Measurements from ENCODE around the gene HOMER1.

Gene HOMER1

DNA sequence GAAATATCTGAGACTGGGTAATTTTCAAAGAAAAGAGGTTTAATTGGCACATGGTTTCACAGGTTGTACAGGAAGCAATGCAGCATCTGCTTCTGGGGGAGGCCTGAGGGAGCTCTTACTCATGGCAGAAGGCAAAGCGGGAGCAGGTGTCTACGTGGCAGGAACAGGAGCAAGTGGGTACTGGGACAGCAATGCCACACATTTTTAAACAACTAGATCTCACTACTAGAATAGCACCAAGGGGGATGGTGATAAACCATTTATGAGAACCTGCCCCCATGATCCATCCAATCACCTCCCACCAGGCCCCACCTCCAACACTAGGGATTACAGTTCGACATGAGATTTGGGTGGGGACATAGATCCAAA, 47.6 kb upstream of the HOMER1 start:
- no peaks in the 10 kb centered on the region for H3K36me3 ChIP-seq (ENCODE audit: low read length)
- no peak overlapping the region for H3K27ac ChIP-seq (ENCODE audit: low read depth, low read length)
- H3K4me2 ChIP-seq (ENCODE audit: low read depth, low read length, poor library complexity, severe bottlenecking): no peak overlapping the region
- H3K9me2 ChIP-seq (replicated peaks; ENCODE audit: insufficient read depth, low read length): no peaks in the 10 kb centered on the region
- H3K27me3 ChIP-seq (ENCODE audit: low read length): no peaks in the 10 kb centered on the region
- H3K9ac ChIP-seq (ENCODE audit: low read length): no peak overlapping the region
- H2AFZ ChIP-seq (ENCODE audit: low read depth, low read length, severe bottlenecking): no peak overlapping the region
- no peak overlapping the region for H3K4me3 ChIP-seq (ENCODE audit: insufficient read depth, low read length, poor library complexity, severe bottlenecking)
- H3F3A ChIP-seq (ENCODE audit: insufficient read depth): no peaks in the 10 kb centered on the region
- no peaks in the 10 kb centered on the region for H3K79me2 ChIP-seq (ENCODE audit: insufficient read depth, low read length)
- no peaks in the 10 kb centered on the region for H3K9me3 ChIP-seq (ENCODE audit: insufficient read depth, low read length)
- H4K20me1 ChIP-seq (ENCODE audit: low read depth, low read length): no peaks in the 10 kb centered on the region
- TF ChIP-seq EZH2phosphoT487 (conservative IDR thresholded peaks at IDR 0.05; ENCODE audit: low read length): no peak
- TF ChIP-seq, protein P1, sequence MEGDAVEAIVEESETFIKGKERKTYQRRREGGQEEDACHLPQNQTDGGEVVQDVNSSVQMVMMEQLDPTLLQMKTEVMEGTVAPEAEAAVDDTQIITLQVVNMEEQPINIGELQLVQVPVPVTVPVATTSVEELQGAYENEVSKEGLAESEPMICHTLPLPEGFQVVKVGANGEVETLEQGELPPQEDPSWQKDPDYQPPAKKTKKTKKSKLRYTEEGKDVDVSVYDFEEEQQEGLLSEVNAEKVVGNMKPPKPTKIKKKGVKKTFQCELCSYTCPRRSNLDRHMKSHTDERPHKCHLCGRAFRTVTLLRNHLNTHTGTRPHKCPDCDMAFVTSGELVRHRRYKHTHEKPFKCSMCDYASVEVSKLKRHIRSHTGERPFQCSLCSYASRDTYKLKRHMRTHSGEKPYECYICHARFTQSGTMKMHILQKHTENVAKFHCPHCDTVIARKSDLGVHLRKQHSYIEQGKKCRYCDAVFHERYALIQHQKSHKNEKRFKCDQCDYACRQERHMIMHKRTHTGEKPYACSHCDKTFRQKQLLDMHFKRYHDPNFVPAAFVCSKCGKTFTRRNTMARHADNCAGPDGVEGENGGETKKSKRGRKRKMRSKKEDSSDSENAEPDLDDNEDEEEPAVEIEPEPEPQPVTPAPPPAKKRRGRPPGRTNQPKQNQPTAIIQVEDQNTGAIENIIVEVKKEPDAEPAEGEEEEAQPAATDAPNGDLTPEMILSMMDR (IDR thresholded peaks at IDR 0.05; ENCODE audit: insufficient read depth, low read length, poor library complexity, severe bottlenecking): no peak

DNA sequence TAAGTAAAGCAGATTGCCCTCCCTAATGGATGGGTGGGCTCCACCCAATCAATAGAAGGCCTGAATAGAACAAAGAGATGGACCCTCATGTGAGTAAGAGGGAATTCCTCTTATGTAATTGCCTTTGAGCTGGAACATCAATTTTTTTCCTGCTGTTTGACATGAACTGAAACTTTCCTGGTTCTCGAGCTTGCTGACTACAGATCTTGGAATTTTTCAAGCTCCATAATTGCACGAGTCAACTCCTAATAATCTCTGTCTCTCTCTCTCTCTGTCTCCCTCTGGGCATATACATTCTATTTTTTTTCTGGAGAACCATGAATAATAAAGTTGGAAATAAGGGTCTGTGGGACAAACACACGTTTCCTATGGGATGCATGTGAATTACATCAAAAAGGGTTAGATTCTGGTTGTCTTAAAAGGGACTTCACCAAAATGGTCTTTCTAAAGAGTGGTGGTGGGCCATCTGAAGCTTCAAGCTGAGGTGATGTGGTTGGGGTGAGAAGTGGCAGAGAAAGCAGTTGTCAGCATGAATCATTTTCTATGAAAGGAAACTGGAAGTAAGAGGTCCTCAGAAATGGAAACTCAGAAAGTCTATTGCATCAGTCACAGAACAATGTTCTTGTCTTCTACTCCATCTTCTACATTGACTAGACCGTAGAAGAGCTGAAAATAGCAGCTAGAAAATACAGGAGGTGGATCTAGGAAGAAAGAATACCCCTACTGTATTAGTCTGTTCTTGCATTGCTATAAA, 47.0 kb upstream of the HOMER1 start:
- Histone ChIP-seq H3K27ac (ENCODE audit: low read depth, low read length) (no peak overlapping the region), H3K27me3 (ENCODE audit: low read length) (no peaks in the 10 kb centered on the region), H3K79me2 (ENCODE audit: insufficient read depth, low read length) (no peaks in the 10 kb centered on the region), H3K9me2 (replicated peaks; ENCODE audit: insufficient read depth, low read length) (no peaks in the 10 kb centered on the region), H3F3A (ENCODE audit: insufficient read depth) (no peaks in the 10 kb centered on the region), H3K4me2 (ENCODE audit: low read depth, low read length, poor library complexity, severe bottlenecking) (no peak overlapping the region), H3K9me3 (ENCODE audit: insufficient read depth, low read length) (no peaks in the 10 kb centered on the region), H3K4me3 (ENCODE audit: insufficient read depth, low read length, poor library complexity, severe bottlenecking) (no peak overlapping the region), H4K20me1 (ENCODE audit: low read depth, low read length) (no peaks in the 10 kb centered on the region), H3K36me3 (ENCODE audit: low read length) (no peaks in the 10 kb centered on the region), H3K9ac (ENCODE audit: low read length) (no peak overlapping the region), H2AFZ (ENCODE audit: low read depth, low read length, severe bottlenecking) (no peak overlapping the region)
- TF ChIP-seq EZH2phosphoT487 (conservative IDR thresholded peaks at IDR 0.05; ENCODE audit: low read length): no peak
- TF ChIP-seq, protein P1 (IDR thresholded peaks at IDR 0.05; ENCODE audit: insufficient read depth, low read length, poor library complexity, severe bottlenecking): no peak

DNA sequence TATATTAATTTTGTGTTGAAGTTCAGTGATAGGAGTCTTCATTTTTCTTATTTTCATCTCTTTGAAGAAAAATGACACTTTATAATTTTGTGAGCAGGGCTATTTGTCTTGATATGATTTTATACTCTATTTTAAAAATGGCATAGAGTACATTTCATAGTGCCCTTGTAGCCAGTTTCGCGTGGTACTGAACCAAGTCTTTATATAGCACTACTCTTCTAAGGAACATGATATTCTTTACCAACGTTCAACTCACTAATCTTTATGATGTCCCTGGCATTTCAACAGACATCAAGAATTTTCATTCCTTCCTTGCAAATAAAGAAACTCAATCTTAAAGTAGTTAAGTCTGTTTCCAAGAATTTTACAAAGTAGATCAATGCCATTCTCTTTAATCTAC, 41.5 kb upstream of the HOMER1 start:
- H4K20me1 ChIP-seq (ENCODE audit: low read depth, low read length): no peaks in the 10 kb centered on the region
- H3K36me3 ChIP-seq (ENCODE audit: low read length): no peaks in the 10 kb centered on the region
- no peak overlapping the region for H2AFZ ChIP-seq (ENCODE audit: low read depth, low read length, severe bottlenecking)
- no peak overlapping the region for H3K4me3 ChIP-seq (ENCODE audit: insufficient read depth, low read length, poor library complexity, severe bottlenecking)
- H3K9me2 ChIP-seq (replicated peaks; ENCODE audit: insufficient read depth, low read length): no peaks in the 10 kb centered on the region
- H3F3A ChIP-seq (ENCODE audit: insufficient read depth): no peaks in the 10 kb centered on the region
- no peaks in the 10 kb centered on the region for H3K79me2 ChIP-seq (ENCODE audit: insufficient read depth, low read length)
- H3K27me3 ChIP-seq (ENCODE audit: low read length): no peaks in the 10 kb centered on the region
- H3K9me3 ChIP-seq (ENCODE audit: insufficient read depth, low read length): no peaks in the 10 kb centered on the region
- TF ChIP-seq EZH2phosphoT487 (conservative IDR thresholded peaks at IDR 0.05; ENCODE audit: low read length): no peak
- TF ChIP-seq, protein P1 (IDR thresholded peaks at IDR 0.05; ENCODE audit: insufficient read depth, low read length, poor library complexity, severe bottlenecking): no peak
- H3K4me2 ChIP-seq (ENCODE audit: low read depth, low read length, poor library complexity, severe bottlenecking): no peak overlapping the region
- no peak overlapping the region for H3K9ac ChIP-seq (ENCODE audit: low read length)
- H3K27ac ChIP-seq (ENCODE audit: low read depth, low read length): no peak overlapping the region

Measured in SU-DHL-6 (cell line).